CD14-positive monocyte (primary cell): ENCODE measurements around the gene SAP30L. TPM values are rescaled to one million over a fixed set of nuclear protein-coding genes. Genes with fewer than 3 reads are reported as not detected.

Source experiments
- DNase-seq, 3 donors: peaks; one replicate each; pipeline ENCODE4 v3.0.0-alpha.2; 2011 to 2022
- H2AFZ ChIP-seq: 2 replicates; pipeline ENCODE4 v1.6.0; 2012; ENCODE audit warnings: mild to moderate bottlenecking, low read depth, low read length, inconsistent platforms; ENCODE audit not compliant: insufficient read depth, poor library complexity, severe bottlenecking
- H3K27ac ChIP-seq, 2 donors: 1 replicate in 1 of 2; 2 replicates in 1 of 2; pipeline ENCODE4 v1.5.1; 2012 to 2013; ENCODE audit warnings: low read length in 2 of 2, control low read depth in 1 of 2, inconsistent platforms in 1 of 2, low read depth in 1 of 2, mild to moderate bottlenecking in 1 of 2
- H3K27me3 ChIP-seq, 2 donors: one replicate each; pipeline versions ENCODE4 v1.6.0 to v1.6.1; 2011 to 2013; ENCODE audit warnings: low read length in 2 of 2; ENCODE audit not compliant: control insufficient read depth in 2 of 2, insufficient read depth in 2 of 2
- H3K36me3 ChIP-seq, 2 donors: replicated peaks in 1 of 2; 1 replicate in 1 of 2; 2 replicates in 1 of 2; pipeline versions ENCODE4 v1.5.1 to v1.6.1; 2012 to 2013; ENCODE audit warnings: low read length in 2 of 2, control low read depth in 1 of 2, inconsistent platforms in 1 of 2, mild to moderate bottlenecking in 1 of 2; ENCODE audit not compliant: insufficient read depth in 2 of 2, control insufficient read depth in 1 of 2
- H3K4me1 ChIP-seq, 2 donors: 1 replicate in 1 of 2; 2 replicates in 1 of 2; pipeline versions ENCODE4 v1.5.1 to v1.6.1; 2012 to 2013; ENCODE audit warnings: low read length in 2 of 2, control low read depth in 1 of 2, inconsistent platforms in 1 of 2, mild to moderate bottlenecking in 1 of 2, moderate library complexity in 1 of 2; ENCODE audit not compliant: insufficient read depth in 2 of 2, control insufficient read depth in 1 of 2
- H3K4me2 ChIP-seq: replicated peaks from 2 replicates; pipeline ENCODE3; 2012; ENCODE audit warnings: low read length, moderate library complexity, mild to moderate bottlenecking; ENCODE audit not compliant: poor library complexity, severe bottlenecking; ENCODE audit errors: extremely low read depth
- H3K4me3 ChIP-seq, 3 experiments: fragments of 200-600 bp in 1 of 3; sonication (generic) in 1 of 3; replicated peaks in 1 of 3; 1 replicate in 2 of 3; 2 replicates in 1 of 3; pipeline ENCODE4 v1.5.1; 2011 to 2013; ENCODE audit warnings: low read length in 3 of 3, mild to moderate bottlenecking in 3 of 3, control low read depth in 2 of 3, low read depth in 2 of 3, inconsistent platforms in 1 of 3, moderate library complexity in 1 of 3
- H3K79me2 ChIP-seq: 2 replicates; pipeline ENCODE4 v1.6.0; 2012; ENCODE audit warnings: mild to moderate bottlenecking, control low read depth, inconsistent platforms, low read length, moderate library complexity; ENCODE audit not compliant: insufficient read depth
- H3K9ac ChIP-seq: 2 replicates; pipeline ENCODE4 v1.6.0; 2017; ENCODE audit warnings: low read length, mild to moderate bottlenecking; ENCODE audit not compliant: insufficient read depth, poor library complexity, severe bottlenecking
- H3K9me3 ChIP-seq, 2 donors: replicated peaks in 1 of 2; 1 replicate in 1 of 2; 2 replicates in 1 of 2; pipeline versions ENCODE4 v1.5.1 to v1.6.1; 2012 to 2013; ENCODE audit warnings: low read length in 2 of 2, control low read depth in 1 of 2; ENCODE audit not compliant: control insufficient read depth in 1 of 2, insufficient read depth in 1 of 2
- H4K20me1 ChIP-seq: 2 replicates; pipeline ENCODE4 v1.6.0; 2012; ENCODE audit warnings: mild to moderate bottlenecking, low read length, control low read depth, moderate library complexity; ENCODE audit not compliant: insufficient read depth
- H3K27ac Mint-ChIP-seq, 7 donors: one replicate each; pipeline ENCODE4 v1.8.0; 2020; ENCODE audit warnings: mild to moderate bottlenecking in 7 of 7, mixed read lengths in 7 of 7, moderate library complexity in 6 of 7, inconsistent platforms in 2 of 7
- H3K27me3 Mint-ChIP-seq, 3 donors: one replicate each; pipeline ENCODE4 v1.8.0; 2021 to 2022; ENCODE audit warnings: low read depth in 3 of 3, mild to moderate bottlenecking in 3 of 3, mixed read lengths in 3 of 3, moderate library complexity in 3 of 3, inconsistent platforms in 1 of 3
- H3K36me3 Mint-ChIP-seq, 2 donors: one replicate each; pipeline ENCODE4 v1.8.0; 2020; ENCODE audit warnings: mixed read lengths in 2 of 2, inconsistent platforms in 1 of 2, mild to moderate bottlenecking in 1 of 2
- H3K4me1 Mint-ChIP-seq: one replicate; pipeline ENCODE4 v1.8.0; 2020; ENCODE audit warnings: mild to moderate bottlenecking, mixed read lengths
- H3K4me3 Mint-ChIP-seq, 2 donors: one replicate each; pipeline ENCODE4 v1.8.0; 2020; ENCODE audit warnings: mild to moderate bottlenecking in 2 of 2, mixed read lengths in 2 of 2, moderate library complexity in 1 of 2
- H3K9me3 Mint-ChIP-seq, 7 donors: one replicate each; pipeline ENCODE4 v1.8.0; 2020 to 2022; ENCODE audit warnings: mixed read lengths in 7 of 7, mild to moderate bottlenecking in 6 of 7, moderate library complexity in 6 of 7, inconsistent platforms in 2 of 7
- WGBS: methylation state at CpG from one replicate; pipeline ENCODE4 v1.1.5; 2013; ENCODE audit warnings: missing lambda C conversion rate; ENCODE audit not compliant: insufficient coverage; 5-methylcytosine and 5-hydroxymethylcytosine counted together
- intact Hi-C, 2 donors: fragments of 100-400 bp; cut with micrococcal nuclease; formaldehyde crosslinking; loops; one replicate each; pipeline versions ENCODE4 v1.15.0 to v1.15.1; 2023
- polyA plus RNA-seq, 3 donors: library from polyadenylated mRNA; depleted of rRNA in 1 of 3; unstranded in 2 of 3; stranded (reverse) in 1 of 3; fragments of 300-500 nt in 2 of 3; fragments of >200 nt in 1 of 3; fragmentation: Illumina TruSeq in 2 of 3; gene quantifications; 1 replicate in 2 of 3; 2 replicates in 1 of 3; pipeline ENCODE4 v1.2.3, GENCODE V29; 2012 to 2021
- TF ChIP-seq, protein P1 (sequence below): fragments of 200-600 bp; IDR thresholded peaks from one replicate; pipeline ENCODE4 v1.8.0; 2022; ENCODE audit warnings: antibody characterized with exemption, mild to moderate bottlenecking

Gene SAP30L
- polyA plus RNA-seq, 3 donors: 21.1 to 36.1 (median 29.4) TPM

DNA sequence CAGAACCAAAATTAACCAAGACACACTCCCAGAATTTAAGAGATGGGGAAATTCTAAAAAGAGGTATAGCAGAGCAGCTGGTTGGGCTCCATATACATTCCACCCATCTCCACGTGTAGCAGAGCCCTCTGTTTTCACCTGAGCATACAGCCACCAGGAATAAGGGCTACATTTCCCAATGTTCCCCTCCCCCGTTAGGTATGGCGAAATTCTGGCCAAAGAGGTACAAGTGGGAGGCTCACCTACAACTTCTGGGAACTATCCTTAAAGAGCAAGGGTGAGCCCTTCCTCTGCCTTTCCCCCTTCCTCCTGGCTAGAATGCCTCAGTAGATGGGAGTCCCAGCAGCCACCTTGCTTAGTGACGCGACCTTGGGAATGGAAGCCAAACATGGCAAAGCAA, 5.3 kb upstream of the SAP30L start:
- Histone ChIP-seq H3K4me3 (no peak overlapping the region), H2AFZ (no peak overlapping the region), H3K4me1 (peaks cover 8 to 14% of the 10 kb centered on the region in 2 donors), H3K27ac (no peak overlapping the region), H3K9me3 (no peaks in the 10 kb centered on the region), H4K20me1 (no peaks in the 10 kb centered on the region), H3K4me2 (no peak overlapping the region), H3K9ac (no peak overlapping the region), H3K79me2 (peaks cover 22% of the 10 kb centered on the region), H3K27me3 (no peaks in the 10 kb centered on the region), H3K36me3 (peaks cover 48 to 74% of the 10 kb centered on the region in 2 donors)
- 86% methylated on average over 1 of the region's 5 CpGs for WGBS
- Mint-ChIP-seq H3K4me1 (peaks cover 12% of the 10 kb centered on the region), H3K9me3 (peaks cover 0 to 3% (median 0%) of the 10 kb centered on the region in 7 donors), H3K27ac (no peak overlapping the region), H3K4me3 (no peak overlapping the region), H3K36me3 (peaks cover 62 to 70% of the 10 kb centered on the region in 2 donors), H3K27me3 (no peaks in the 10 kb centered on the region)
- TF ChIP-seq, protein P1, sequence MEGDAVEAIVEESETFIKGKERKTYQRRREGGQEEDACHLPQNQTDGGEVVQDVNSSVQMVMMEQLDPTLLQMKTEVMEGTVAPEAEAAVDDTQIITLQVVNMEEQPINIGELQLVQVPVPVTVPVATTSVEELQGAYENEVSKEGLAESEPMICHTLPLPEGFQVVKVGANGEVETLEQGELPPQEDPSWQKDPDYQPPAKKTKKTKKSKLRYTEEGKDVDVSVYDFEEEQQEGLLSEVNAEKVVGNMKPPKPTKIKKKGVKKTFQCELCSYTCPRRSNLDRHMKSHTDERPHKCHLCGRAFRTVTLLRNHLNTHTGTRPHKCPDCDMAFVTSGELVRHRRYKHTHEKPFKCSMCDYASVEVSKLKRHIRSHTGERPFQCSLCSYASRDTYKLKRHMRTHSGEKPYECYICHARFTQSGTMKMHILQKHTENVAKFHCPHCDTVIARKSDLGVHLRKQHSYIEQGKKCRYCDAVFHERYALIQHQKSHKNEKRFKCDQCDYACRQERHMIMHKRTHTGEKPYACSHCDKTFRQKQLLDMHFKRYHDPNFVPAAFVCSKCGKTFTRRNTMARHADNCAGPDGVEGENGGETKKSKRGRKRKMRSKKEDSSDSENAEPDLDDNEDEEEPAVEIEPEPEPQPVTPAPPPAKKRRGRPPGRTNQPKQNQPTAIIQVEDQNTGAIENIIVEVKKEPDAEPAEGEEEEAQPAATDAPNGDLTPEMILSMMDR: no peak
- intact Hi-C loops: loop anchor here in 1 of 2 donors (10.0 kb wide), 1 partner anchor 246 kb away; the partner anchor contains the start of gene GALNT10
- no peak for DNase-seq

DNA sequence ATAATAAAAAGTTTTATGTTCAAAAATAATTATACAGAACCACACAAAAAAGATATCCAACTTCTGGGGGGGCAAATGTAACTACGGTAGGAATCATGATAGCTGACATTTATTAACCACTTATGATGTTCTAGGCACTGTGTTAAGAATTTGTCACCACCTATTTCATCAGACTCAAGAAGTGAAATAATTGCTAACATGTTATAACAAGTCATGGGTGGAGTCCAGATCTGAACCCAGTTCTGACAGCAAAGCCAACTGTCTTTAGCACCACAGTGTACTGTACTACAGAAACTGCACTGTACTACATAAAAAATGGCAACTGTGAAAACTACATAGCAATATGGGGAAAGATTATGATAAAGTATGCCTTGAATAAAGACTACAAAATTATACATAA, 3.0 kb upstream of the SAP30L start:
- no peak overlapping the region for H3K27ac ChIP-seq
- H2AFZ ChIP-seq: no peak overlapping the region
- no peaks in the 10 kb centered on the region for H3K9me3 ChIP-seq
- WGBS: no CpG with 5 or more reads among the region's 1 CpG
- H3K4me3 ChIP-seq: no peak overlapping the region
- no peak for DNase-seq
- H3K4me3 Mint-ChIP-seq: no peak overlapping the region
- H3K9ac ChIP-seq: no peak overlapping the region
- H3K4me2 ChIP-seq: no peak overlapping the region
- H3K36me3 Mint-ChIP-seq: peaks cover 46 to 48% of the 10 kb centered on the region in 2 donors
- peaks cover 0 to 5% (median 0%) of the 10 kb centered on the region in 3 donors for H3K27me3 Mint-ChIP-seq
- H3K36me3 ChIP-seq: peaks cover 39 to 52% of the 10 kb centered on the region in 2 donors
- peaks cover 18% of the 10 kb centered on the region for H4K20me1 ChIP-seq
- peaks cover 19 to 28% of the 10 kb centered on the region in 2 donors for H3K4me1 ChIP-seq
- no peaks in the 10 kb centered on the region for H3K27me3 ChIP-seq
- peaks cover 0 to under 1% (median 0%) of the 10 kb centered on the region in 7 donors for H3K9me3 Mint-ChIP-seq
- H3K27ac Mint-ChIP-seq: peak overlapping the region in 1 of 7 donors; percentile 50
- intact Hi-C loops: loop anchor here in 1 of 2 donors (10.0 kb wide), 1 partner anchor 248 kb away; the partner anchor contains the start of gene GALNT10
- TF ChIP-seq, protein P1: no peak
- peaks cover 21% of the 10 kb centered on the region for H3K4me1 Mint-ChIP-seq
- H3K79me2 ChIP-seq: peaks cover 41% of the 10 kb centered on the region
